ENCODE data around the gene U2AF2.

Gene U2AF2

GRCh38 chr19:55674459-55674840 lies 19.6 kb downstream of the U2AF2 start:
- peak overlapping the region; percentile 83 to 92 for H3K4me3 ChIP-seq (ENCODE audit: low read length in 2 of 2)
- H3K9me3 ChIP-seq (replicated peaks in 1 of 2; ENCODE audit: control insufficient read depth in 2 of 2, insufficient read depth in 1 of 2, low read depth in 1 of 2, low read length in 2 of 2), result no peaks in the 10 kb centered on the region
- peaks cover 8 to 23% of the 10 kb centered on the region in 2 donors for H3K4me1 ChIP-seq (ENCODE audit: control insufficient read depth in 2 of 2, insufficient read depth in 1 of 2, low read depth in 1 of 2, low read length in 2 of 2)
- H4K91ac ChIP-seq (ENCODE audit: low read depth, low read length, poor library complexity), result no peak overlapping the region
- H3K4ac ChIP-seq (ENCODE audit: low read length), result no peak overlapping the region
- H3K14ac ChIP-seq (ENCODE audit: low read length), result no peak overlapping the region
- H3K79me1 ChIP-seq (ENCODE audit: low read depth, low read length), result peaks cover 19% of the 10 kb centered on the region
- peak overlapping the region; percentile 89 for H3K9ac ChIP-seq (ENCODE audit: low read depth, low read length, poor library complexity)
- H3K23ac ChIP-seq (ENCODE audit: low read depth, low read length, poor library complexity), result no peak overlapping the region
- no peak for DNase-seq (ENCODE audit: low spot score)
- no peak overlapping the region for H4K8ac ChIP-seq (ENCODE audit: low read depth, low read length)
- no peak overlapping the region for H2BK120ac ChIP-seq (ENCODE audit: low read depth, low read length)
- H2BK15ac ChIP-seq (ENCODE audit: low read length), result no peak overlapping the region
- no peak overlapping the region for H3K27ac ChIP-seq (replicated peaks; ENCODE audit: low read length)
- H3K4me2 ChIP-seq (ENCODE audit: insufficient read depth, low read length, poor library complexity, severe bottlenecking), result peak overlapping the region; percentile 52
- no peak overlapping the region for H2AK5ac ChIP-seq (ENCODE audit: low read depth, low read length)
- no peak overlapping the region for H3K18ac ChIP-seq (ENCODE audit: low read length)
- peak overlapping the region; percentile 62 for H2AFZ ChIP-seq (ENCODE audit: low read length)
- H2BK5ac ChIP-seq (ENCODE audit: low read length), result no peak overlapping the region
- H2BK12ac ChIP-seq (ENCODE audit: low read length), result no peak overlapping the region
- peaks cover 35 to 70% of the 10 kb centered on the region in 2 donors for H3K36me3 ChIP-seq (replicated peaks in 1 of 2; ENCODE audit: control insufficient read depth in 2 of 2, insufficient read depth in 2 of 2, low read length in 2 of 2)
- H3K27me3 ChIP-seq (ENCODE audit: control insufficient read depth in 3 of 3, insufficient read depth in 3 of 3, low read depth in 1 of 3, low read length in 3 of 3), result no peaks in the 10 kb centered on the region
- no CpG with 5 or more reads among the region's 17 CpGs for WGBS, 2 donors (ENCODE audit: extremely low coverage in 2 of 2, insufficient read length in 2 of 2, insufficient replicate concordance in 1 of 2)

- Histone ChIP-seq H2BK15ac (ENCODE audit: low read length) (no peak within 1 kb of the TSS), H4K8ac (ENCODE audit: low read depth, low read length) (no peak within 1 kb of the TSS), H3K79me1 (ENCODE audit: low read depth, low read length) (peaks cover 23% of the 10 kb centered on the region), H2BK120ac (ENCODE audit: low read depth, low read length) (no peak within 1 kb of the TSS), H2AFZ (ENCODE audit: low read length) (peak within 1 kb of the TSS; percentile 88), H3K4ac (ENCODE audit: low read length) (no peak within 1 kb of the TSS), H3K36me3 (replicated peaks in 1 of 2; ENCODE audit: control insufficient read depth in 2 of 2, insufficient read depth in 2 of 2, low read length in 2 of 2) (peaks cover 34 to 70% of the 10 kb centered on the region in 2 donors), H4K91ac (ENCODE audit: low read depth, low read length, poor library complexity) (no peak within 1 kb of the TSS), H3K23ac (ENCODE audit: low read depth, low read length, poor library complexity) (peak within 1 kb of the TSS; percentile 92), H2BK5ac (ENCODE audit: low read length) (no peak within 1 kb of the TSS), H2AK5ac (ENCODE audit: low read depth, low read length) (no peak within 1 kb of the TSS), H3K9me3 (replicated peaks in 1 of 2; ENCODE audit: control insufficient read depth in 2 of 2, insufficient read depth in 1 of 2, low read depth in 1 of 2, low read length in 2 of 2) (no peaks in the 10 kb centered on the region), H2BK12ac (ENCODE audit: low read length) (no peak within 1 kb of the TSS), H3K4me2 (ENCODE audit: insufficient read depth, low read length, poor library complexity, severe bottlenecking) (peak within 1 kb of the TSS; percentile 84), H3K27ac (replicated peaks; ENCODE audit: low read length) (peak within 1 kb of the TSS; percentile 53), H3K4me1 (ENCODE audit: control insufficient read depth in 2 of 2, insufficient read depth in 1 of 2, low read depth in 1 of 2, low read length in 2 of 2) (peaks cover 8 to 23% of the 10 kb centered on the region in 2 donors), H3K4me3 (ENCODE audit: low read length in 2 of 2) (peak within 1 kb of the TSS; percentile 92 to 98), H3K18ac (ENCODE audit: low read length) (peak within 1 kb of the TSS; percentile 96), H3K14ac (ENCODE audit: low read length) (no peak within 1 kb of the TSS), H3K9ac (ENCODE audit: low read depth, low read length, poor library complexity) (peak within 1 kb of the TSS; percentile 99), H3K27me3 (ENCODE audit: control insufficient read depth in 3 of 3, insufficient read depth in 3 of 3, low read depth in 1 of 3, low read length in 3 of 3) (no peaks in the 10 kb centered on the region)
- no CpG with 5 or more reads among the region's 101 CpGs for WGBS, 2 donors (ENCODE audit: extremely low coverage in 2 of 2, insufficient read length in 2 of 2, insufficient replicate concordance in 1 of 2)
- DNase-seq (ENCODE audit: low spot score), result peak; percentile 94
Observed at GRCh38 chr19:55674841-55675660, 20.2 kb downstream of the U2AF2 start, which contains the start of gene EPN1. EPN1 (plus strand) TSS chr19:55675226; CDS start chr19:55678628, 3,402 bp downstream.

GRCh38 chr19:55675661-55676354 lies 21.0 kb downstream of the U2AF2 start:
- H3K4me1 ChIP-seq (ENCODE audit: control insufficient read depth in 2 of 2, insufficient read depth in 1 of 2, low read depth in 1 of 2, low read length in 2 of 2), result peaks cover 4 to 23% of the 10 kb centered on the region in 2 donors
- H3K4me3 ChIP-seq (ENCODE audit: low read length in 2 of 2), result peak overlapping the region; percentile 92 to 98
- WGBS, 2 donors (ENCODE audit: extremely low coverage in 2 of 2, insufficient read length in 2 of 2, insufficient replicate concordance in 1 of 2), result no CpG with 5 or more reads among the region's 16 CpGs
- H2AK5ac ChIP-seq (ENCODE audit: low read depth, low read length), result no peak overlapping the region
- H3K9ac ChIP-seq (ENCODE audit: low read depth, low read length, poor library complexity), result peak overlapping the region; percentile 99
- H4K8ac ChIP-seq (ENCODE audit: low read depth, low read length), result no peak overlapping the region
- no peak overlapping the region for H3K27ac ChIP-seq (replicated peaks; ENCODE audit: low read length)
- no peak overlapping the region for H2BK12ac ChIP-seq (ENCODE audit: low read length)
- H3K23ac ChIP-seq (ENCODE audit: low read depth, low read length, poor library complexity), result no peak overlapping the region
- no peak overlapping the region for H3K18ac ChIP-seq (ENCODE audit: low read length)
- H2BK120ac ChIP-seq (ENCODE audit: low read depth, low read length), result no peak overlapping the region
- DNase-seq (ENCODE audit: low spot score), result no peak
- H3K36me3 ChIP-seq (replicated peaks in 1 of 2; ENCODE audit: control insufficient read depth in 2 of 2, insufficient read depth in 2 of 2, low read length in 2 of 2), result peaks cover 33 to 70% of the 10 kb centered on the region in 2 donors
- no peaks in the 10 kb centered on the region for H3K9me3 ChIP-seq (replicated peaks in 1 of 2; ENCODE audit: control insufficient read depth in 2 of 2, insufficient read depth in 1 of 2, low read depth in 1 of 2, low read length in 2 of 2)
- H2BK15ac ChIP-seq (ENCODE audit: low read length), result no peak overlapping the region
- H3K79me1 ChIP-seq (ENCODE audit: low read depth, low read length), result peaks cover 20% of the 10 kb centered on the region
- H2BK5ac ChIP-seq (ENCODE audit: low read length), result no peak overlapping the region
- no peak overlapping the region for H3K14ac ChIP-seq (ENCODE audit: low read length)
- H3K4me2 ChIP-seq (ENCODE audit: insufficient read depth, low read length, poor library complexity, severe bottlenecking), result peak overlapping the region; percentile 84
- peak overlapping the region; percentile 88 for H2AFZ ChIP-seq (ENCODE audit: low read length)
- no peak overlapping the region for H3K4ac ChIP-seq (ENCODE audit: low read length)
- H4K91ac ChIP-seq (ENCODE audit: low read depth, low read length, poor library complexity), result no peak overlapping the region
- no peaks in the 10 kb centered on the region for H3K27me3 ChIP-seq (ENCODE audit: control insufficient read depth in 3 of 3, insufficient read depth in 3 of 3, low read depth in 1 of 3, low read length in 3 of 3)

- Histone ChIP-seq H4K91ac (ENCODE audit: low read depth, low read length, poor library complexity) (no peak overlapping the region), H3K27ac (replicated peaks; ENCODE audit: low read length) (no peak overlapping the region), H3K27me3 (ENCODE audit: control insufficient read depth in 3 of 3, insufficient read depth in 3 of 3, low read depth in 1 of 3, low read length in 3 of 3) (no peaks in the 10 kb centered on the region), H3K4me1 (ENCODE audit: control insufficient read depth in 2 of 2, insufficient read depth in 1 of 2, low read depth in 1 of 2, low read length in 2 of 2) (peaks cover 3 to 23% of the 10 kb centered on the region in 2 donors), H3K36me3 (replicated peaks in 1 of 2; ENCODE audit: control insufficient read depth in 2 of 2, insufficient read depth in 2 of 2, low read length in 2 of 2) (peaks cover 35 to 71% of the 10 kb centered on the region in 2 donors), H3K4ac (ENCODE audit: low read length) (no peak overlapping the region), H2BK15ac (ENCODE audit: low read length) (no peak overlapping the region), H3K14ac (ENCODE audit: low read length) (no peak overlapping the region), H3K4me2 (ENCODE audit: insufficient read depth, low read length, poor library complexity, severe bottlenecking) (no peak overlapping the region), H2BK5ac (ENCODE audit: low read length) (no peak overlapping the region), H3K4me3 (ENCODE audit: low read length in 2 of 2) (peak overlapping the region in 1 of 2 donors; percentile 92), H4K8ac (ENCODE audit: low read depth, low read length) (no peak overlapping the region), H3K79me1 (ENCODE audit: low read depth, low read length) (peaks cover 18% of the 10 kb centered on the region), H3K9ac (ENCODE audit: low read depth, low read length, poor library complexity) (no peak overlapping the region), H3K23ac (ENCODE audit: low read depth, low read length, poor library complexity) (no peak overlapping the region), H3K9me3 (replicated peaks in 1 of 2; ENCODE audit: control insufficient read depth in 2 of 2, insufficient read depth in 1 of 2, low read depth in 1 of 2, low read length in 2 of 2) (no peaks in the 10 kb centered on the region), H2AK5ac (ENCODE audit: low read depth, low read length) (no peak overlapping the region), H2BK12ac (ENCODE audit: low read length) (no peak overlapping the region), H3K18ac (ENCODE audit: low read length) (no peak overlapping the region), H2BK120ac (ENCODE audit: low read depth, low read length) (no peak overlapping the region), H2AFZ (ENCODE audit: low read length) (no peak overlapping the region)
- WGBS, 2 donors (ENCODE audit: extremely low coverage in 2 of 2, insufficient read length in 2 of 2, insufficient replicate concordance in 1 of 2), result no CpG with 5 or more reads among the region's 5 CpGs
- no peak for DNase-seq (ENCODE audit: low spot score)
Observed at GRCh38 chr19:55676383-55676782, 21.5 kb downstream of the U2AF2 start.
